ENCODE measurements around the gene NDUFB6. TPM values are rescaled to one million over a fixed set of nuclear protein-coding genes. Genes with fewer than 3 reads are reported as not detected.
"Not testable (repeated sequence)": the region's sequence is repeated elsewhere in the genome, so short reads cannot be mapped to it uniquely, and the experiment has no call there.

NDUFB6 gene
- total RNA-seq, result 1 to 10 TPM; 6.9 to 7.5 TPM

DNA sequence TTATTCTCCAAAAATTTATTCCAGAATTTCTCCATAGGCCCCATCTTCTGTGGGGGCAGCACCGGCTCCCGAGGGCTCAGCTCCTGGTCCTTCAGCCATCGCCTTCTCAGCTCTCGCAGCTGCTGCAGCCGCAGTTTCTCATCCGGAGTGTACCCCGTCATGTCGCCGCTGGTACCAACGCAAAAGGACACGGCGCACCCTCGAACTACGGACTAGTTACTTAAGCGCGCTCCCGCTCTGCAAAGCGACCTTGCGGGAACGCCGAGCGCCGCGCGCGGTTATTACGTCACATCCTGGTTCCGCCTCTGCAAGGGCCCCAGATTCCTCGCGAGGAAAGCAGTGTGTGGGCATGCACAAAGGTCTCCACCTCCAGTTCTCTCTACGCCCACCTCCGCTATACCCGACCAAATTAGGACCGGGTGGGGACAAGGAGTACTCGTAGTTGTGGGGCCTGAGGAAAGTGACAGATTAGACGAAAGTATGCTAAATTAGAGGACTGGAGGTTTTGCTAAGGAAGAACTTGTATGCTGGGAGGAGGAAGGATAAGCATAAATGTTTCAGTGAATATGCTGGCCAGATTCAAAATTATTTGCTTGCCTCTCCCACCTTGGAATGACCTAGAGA lies at the start of gene NDUFB6:
Gene NDUFB6 (minus strand): TSS at position 260 of the 624 bp plus-strand sequence. CDS start 99 bp downstream, at position 161.
- Histone ChIP-seq H3K36me3 (replicated peaks in 1 of 2; ENCODE audit: insufficient read depth in 1 of 2, low read depth in 2 of 2) (no peaks in the 10 kb centered on the region), H3K27ac (peak within 1 kb of the TSS; percentile 75 to 88 (median 82)), H3K4me1 (peaks cover 14% of the 10 kb centered on the region), H3K27me3 (no peaks in the 10 kb centered on the region), H3K9me3 (no peaks in the 10 kb centered on the region), H3K4me3 (peak within 1 kb of the TSS; percentile 57 to 91)
- intact Hi-C loops (cut with DNase I), result no loop called here
- TF ChIP-seq POLR2A (IDR thresholded peaks at IDR 0.05) (peak; percentile 49 to 87 (median 83)), CTCF (IDR thresholded peaks at IDR 0.05) (no peak)
- ATAC-seq, result peak; percentile 98
- DNase-seq, result peak; percentile 90 to 94 (median 93)
- 0% methylated on average over 19 to 36 of the region's 36 CpGs for WGBS, 2 donors

GRCh38 chr9:32618261-32618660 lies 45.3 kb upstream of the NDUFB6 start:
- WGBS, 2 donors, result 59 to 63% methylated on average over 5 of the region's 5 CpGs

GRCh38 chr9:32606811-32607210 lies 33.9 kb upstream of the NDUFB6 start:
- H3K27me3 ChIP-seq, result no peaks in the 10 kb centered on the region
- H3K9me3 ChIP-seq, result no peaks in the 10 kb centered on the region
- no peaks in the 10 kb centered on the region for H3K4me1 ChIP-seq
- H3K36me3 ChIP-seq (replicated peaks in 1 of 2; ENCODE audit: insufficient read depth in 1 of 2, low read depth in 2 of 2), result no peaks in the 10 kb centered on the region
- H3K4me3 ChIP-seq, result no peak overlapping the region
- no peak for ATAC-seq
- intact Hi-C loops (cut with DNase I), result no loop called here
- TF ChIP-seq POLR2A (IDR thresholded peaks at IDR 0.05) (no peak), CTCF (IDR thresholded peaks at IDR 0.05) (no peak)
- no peak for DNase-seq
- 53 to 55% methylated on average over 2 of the region's 2 CpGs for WGBS, 2 donors
- no peak overlapping the region for H3K27ac ChIP-seq

More at GRCh38 chr9:32618261-32618660, 45.3 kb upstream of the NDUFB6 start:
- no peak for DNase-seq
- Histone ChIP-seq H3K4me3 (no peak overlapping the region), H3K9me3 (no peaks in the 10 kb centered on the region), H3K4me1 (no peaks in the 10 kb centered on the region), H3K36me3 (replicated peaks in 1 of 2; ENCODE audit: insufficient read depth in 1 of 2, low read depth in 2 of 2) (no peaks in the 10 kb centered on the region), H3K27me3 (no peaks in the 10 kb centered on the region), H3K27ac (no peak overlapping the region)
- intact Hi-C loops (cut with DNase I), result no loop called here
- TF ChIP-seq CTCF (IDR thresholded peaks at IDR 0.05) (no peak), POLR2A (IDR thresholded peaks at IDR 0.05) (no peak)
- ATAC-seq, result no peak

GRCh38 chr9:32603914-32604852 lies 31.2 kb upstream of the NDUFB6 start:
- Histone ChIP-seq H3K4me3 (no peak overlapping the region), H3K27me3 (no peaks in the 10 kb centered on the region), H3K9me3 (no peaks in the 10 kb centered on the region), H3K36me3 (replicated peaks in 1 of 2; ENCODE audit: insufficient read depth in 1 of 2, low read depth in 2 of 2) (no peaks in the 10 kb centered on the region), H3K27ac (no peak overlapping the region), H3K4me1 (no peaks in the 10 kb centered on the region)
- WGBS, 2 donors, result 60 to 73% methylated on average over 12 of the region's 12 CpGs
- TF ChIP-seq POLR2A (IDR thresholded peaks at IDR 0.05), result no peak
- TF ChIP-seq CTCF (IDR thresholded peaks at IDR 0.05), result no peak
- DNase-seq, result no peak
- intact Hi-C loops (cut with DNase I), result no loop called here
- ATAC-seq, result no peak

- ATAC-seq; H3K4me3 ChIP-seq; DNase-seq; H3K4me1 ChIP-seq; H3K27ac ChIP-seq; H3K36me3 ChIP-seq (replicated peaks in 1 of 2; ENCODE audit: insufficient read depth in 1 of 2, low read depth in 2 of 2); H3K9me3 ChIP-seq; intact Hi-C loops (cut with DNase I); H3K27me3 ChIP-seq: not testable (repeated sequence)
- 51 to 60% methylated on average over 3 of the region's 3 CpGs for WGBS, 2 donors
These were observed 26.1 kb upstream of the NDUFB6 start for GRCh38 chr9:32599021-32599420.

Measured in body of pancreas (tissue), 4 donors.